IMR-90 (cell line): ENCODE data around the gene BACH1. TPM values are rescaled to one million over a fixed set of nuclear protein-coding genes. Genes with fewer than 3 reads are reported as not detected.
"Not testable (repeated sequence)": the region's sequence is repeated elsewhere in the genome, so short reads cannot be mapped to it uniquely, and the experiment has no call there.

Experiments
- ATAC-seq: fragments of 200-7000 bp; cut with Tn5 transposase; 2 replicates; pipeline ENCODE4 v1.9.1; 2020; ENCODE audit warnings: low read depth, mild to moderate bottlenecking, moderate library complexity
- BruUV-seq: library from RNA; stranded (reverse); fragments of 400-500 nt; replicated peaks from 2 replicates; lab custom pipeline; 2021; lab: Mats Ljungman, UMichigan
- CTCF ChIA-PET: fragments of 300-600 bp; formaldehyde crosslinking; extraction: SDS; loops from one replicate; lab custom pipeline; 2021; ENCODE audit warnings: antibody characterized with exemption; lab: Yijun Ruan, JAX
- POLR2A ChIA-PET: fragments of 300-600 bp; sonication (Branson Sonifier 250); formaldehyde crosslinking; loops from one replicate; lab custom pipeline; 2022; ENCODE audit warnings: antibody characterized with exemption; ENCODE audit not compliant: unreplicated experiment; lab: Charles Lee
- DNase-seq: peaks from one replicate; pipeline ENCODE4 v3.0.0; 2013
- H2AFZ ChIP-seq: replicated peaks from 2 replicates; pipeline ENCODE3; 2013; ENCODE audit warnings: low read length, mild to moderate bottlenecking; ENCODE audit not compliant: poor library complexity
- H2AK5ac ChIP-seq: 2 replicates; pipeline ENCODE4 v1.6.1; 2013; ENCODE audit warnings: low read depth, low read length, inconsistent platforms
- H2AK9ac ChIP-seq: replicated peaks from 2 replicates; pipeline ENCODE3; 2013; ENCODE audit warnings: mild to moderate bottlenecking, low read depth, low read length, moderate library complexity; ENCODE audit not compliant: poor library complexity
- H2BK120ac ChIP-seq: 2 replicates; pipeline ENCODE4 v1.6.1; 2013; ENCODE audit warnings: low read depth, low read length, inconsistent platforms
- H2BK15ac ChIP-seq: 3 replicates; pipeline ENCODE4 v1.6.1; 2013; ENCODE audit warnings: low read depth, low read length, inconsistent platforms
- H2BK20ac ChIP-seq: 2 replicates; pipeline ENCODE4 v1.6.1; 2013; ENCODE audit warnings: low read depth, mild to moderate bottlenecking, inconsistent platforms, low read length, moderate library complexity
- H2BK5ac ChIP-seq: 2 replicates; pipeline ENCODE4 v1.6.1; 2013; ENCODE audit warnings: mild to moderate bottlenecking, low read depth, low read length, inconsistent platforms; ENCODE audit not compliant: poor library complexity, severe bottlenecking
- H3K14ac ChIP-seq: replicated peaks from 2 replicates; pipeline ENCODE4 v1.6.1; 2013; ENCODE audit warnings: low read depth, low read length, inconsistent platforms
- H3K18ac ChIP-seq: 2 replicates; pipeline ENCODE4 v1.6.1; 2013; ENCODE audit warnings: low read depth, low read length, control low read depth
- H3K23ac ChIP-seq: 2 replicates; pipeline ENCODE4 v1.6.1; 2013; ENCODE audit warnings: low read depth, low read length, inconsistent platforms
- H3K27ac ChIP-seq: 2 replicates; pipeline ENCODE4 v1.5.1; 2013; ENCODE audit warnings: mild to moderate bottlenecking, control low read depth, low read length; ENCODE audit not compliant: insufficient read depth
- H3K27me3 ChIP-seq: 2 replicates; pipeline ENCODE4 v1.6.1; 2013; ENCODE audit warnings: low read length; ENCODE audit not compliant: control insufficient read depth, insufficient read depth
- H3K36me3 ChIP-seq: 2 replicates; pipeline ENCODE4 v1.6.1; 2013; ENCODE audit warnings: low read length, mixed read lengths; ENCODE audit not compliant: control insufficient read depth, insufficient read depth
- H3K4ac ChIP-seq: 2 replicates; pipeline ENCODE4 v1.6.1; 2013; ENCODE audit warnings: low read depth, low read length, inconsistent platforms
- H3K4me1 ChIP-seq: 2 replicates; pipeline ENCODE4 v1.6.1; 2013; ENCODE audit warnings: low read length, mixed read lengths; ENCODE audit not compliant: control insufficient read depth, insufficient read depth
- H3K4me2 ChIP-seq: 2 replicates; pipeline ENCODE4 v1.6.1; 2013; ENCODE audit warnings: low read depth, mild to moderate bottlenecking, control low read depth, low read length, moderate library complexity
- H3K4me3 ChIP-seq: 2 replicates; pipeline ENCODE4 v1.5.1; 2013; ENCODE audit warnings: low read depth, mild to moderate bottlenecking, control low read depth, low read length, moderate library complexity; ENCODE audit not compliant: insufficient read depth
- H3K56ac ChIP-seq: 2 replicates; pipeline ENCODE4 v1.6.1; 2013; ENCODE audit warnings: low read length, inconsistent platforms; ENCODE audit not compliant: insufficient read depth; ENCODE audit errors: extremely low read depth
- H3K79me1 ChIP-seq, 2 experiments: 2 replicates each; pipeline ENCODE4 v1.6.1; 2013; ENCODE audit warnings: low read length in 2 of 2, inconsistent platforms in 1 of 2, low read depth in 1 of 2
- H3K9ac ChIP-seq: 2 replicates; pipeline ENCODE4 v1.6.1; 2013; ENCODE audit warnings: low read depth, low read length, control low read depth
- H3K9me1 ChIP-seq: 2 replicates; pipeline ENCODE4 v1.6.1; 2013; ENCODE audit warnings: low read length, inconsistent platforms; ENCODE audit not compliant: insufficient read depth
- H3K9me3 ChIP-seq: 2 replicates; pipeline ENCODE4 v1.6.1; 2013; ENCODE audit warnings: low read length; ENCODE audit not compliant: control insufficient read depth, insufficient read depth
- H4K20me1 ChIP-seq: 2 replicates; pipeline ENCODE4 v1.6.1; 2013; ENCODE audit warnings: low read length, inconsistent platforms; ENCODE audit not compliant: insufficient read depth
- H4K5ac ChIP-seq: 2 replicates; pipeline ENCODE4 v1.6.1; 2013; ENCODE audit warnings: mild to moderate bottlenecking, low read depth, low read length, control low read depth
- H4K8ac ChIP-seq, 2 experiments: 2 replicates each; pipeline ENCODE4 v1.6.1; 2013; ENCODE audit warnings: low read depth in 2 of 2, low read length in 2 of 2, control low read depth in 1 of 2, inconsistent platforms in 1 of 2
- H4K91ac ChIP-seq: 2 replicates; pipeline ENCODE4 v1.6.1; 2013; ENCODE audit warnings: low read depth, low read length, inconsistent platforms; ENCODE audit not compliant: insufficient read depth
- dilution Hi-C: fragments of 300-500 bp; cut with HindIII; formaldehyde crosslinking; loops from one replicate; pipeline ENCODE4 v1.14.3; 2018; ENCODE audit warnings: low sequenced_read_pairs; ENCODE audit not compliant: unreplicated experiment
- in situ Hi-C: fragments of 300-500 bp; cut with MboI; formaldehyde crosslinking; loops from 3 replicates; pipeline ENCODE4 v1.14.3; 2019; ENCODE audit warnings: low sequenced_read_pairs, inconsistent platforms, mixed read lengths
- intact Hi-C: fragments of 100-400 bp; cut with micrococcal nuclease; formaldehyde crosslinking; loops from 2 replicates; pipeline ENCODE4 v1.10.0; 2022
- polyA plus RNA-seq, 3 experiments: library from polyadenylated mRNA; depleted of rRNA; stranded (reverse); fragments of >200 nt; gene quantifications; 2 replicates each; pipeline ENCODE4 v1.2.3, GENCODE V29; 2012; ENCODE audit warnings: low replicate concordance in 1 of 3
- total RNA-seq: library from RNA; depleted of rRNA; stranded (reverse); fragments of >200 nt; gene quantifications from 2 replicates; pipeline ENCODE4 v1.2.3, GENCODE V29; 2012

BACH1 gene
- total and polyA plus RNA-seq, 2 of the 4 experiments (the other 2 are of a cell fraction), result 23.1 to 108 TPM

DNA sequence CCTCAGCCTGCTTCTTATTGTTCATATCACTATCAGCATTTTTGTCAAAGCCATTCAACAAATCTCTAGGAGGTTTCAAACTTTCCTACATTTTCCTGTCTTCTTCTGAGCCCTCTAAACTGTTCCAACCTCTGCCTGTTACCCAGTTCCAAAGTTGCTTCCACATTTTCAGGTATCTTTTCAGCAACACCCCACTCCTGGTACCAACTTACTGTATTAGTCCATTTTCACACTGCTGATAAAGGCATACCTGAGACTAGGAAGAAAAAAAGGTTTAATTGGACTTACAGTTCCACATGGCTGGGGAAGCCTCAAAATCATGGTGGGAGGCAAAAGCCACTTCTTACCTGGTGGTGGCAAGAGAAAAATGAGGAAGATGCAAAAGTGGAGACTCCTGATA, 44.9 kb upstream of the BACH1 start:
- H2AFZ ChIP-seq, intact Hi-C loops, H3K79me1 ChIP-seq, CTCF ChIA-PET, H3K27me3 ChIP-seq, H3K9me3 ChIP-seq, H4K91ac ChIP-seq, H4K8ac ChIP-seq, H2BK20ac ChIP-seq, H4K20me1 ChIP-seq, H3K4ac ChIP-seq, H4K5ac ChIP-seq, H3K27ac ChIP-seq, H3K4me3 ChIP-seq, H3K4me2 ChIP-seq, dilution Hi-C loops, H3K4me1 ChIP-seq, H3K18ac ChIP-seq, H3K36me3 ChIP-seq, in situ Hi-C loops, H2BK15ac ChIP-seq, H3K14ac ChIP-seq, H3K9me1 ChIP-seq, ATAC-seq, H2BK120ac ChIP-seq, BruUV-seq, H2AK9ac ChIP-seq, H2BK5ac ChIP-seq, H3K56ac ChIP-seq, H3K23ac ChIP-seq, DNase-seq, POLR2A ChIA-PET, H2AK5ac ChIP-seq, H3K9ac ChIP-seq: not testable (repeated sequence)
